ENCODE measurements around the gene SLC25A10.

SLC25A10 gene

GRCh38 chr17:81687770-81688541, 24.1 kb upstream of the SLC25A10 start:
- no peak for DNase-seq

GRCh38 chr17:81688616-81689015, 23.5 kb upstream of the SLC25A10 start:
- DNase-seq = no peak

GRCh38 chr17:81690066-81690465, 22.0 kb upstream of the SLC25A10 start:
- no peak for DNase-seq

GRCh38 chr17:81690549-81690948, 21.5 kb upstream of the SLC25A10 start:
- DNase-seq = no peak

- no peak for DNase-seq
Observed at GRCh38 chr17:81691196-81691595, 20.9 kb upstream of the SLC25A10 start.

GRCh38 chr17:81691608-81692007, 20.5 kb upstream of the SLC25A10 start:
- DNase-seq = no peak

- DNase-seq = no peak
Observed at GRCh38 chr17:81693509-81694210, 18.4 kb upstream of the SLC25A10 start.

- no peak for DNase-seq
Observed at GRCh38 chr17:81694810-81695209, 17.3 kb upstream of the SLC25A10 start.

- no peak for DNase-seq
Observed at GRCh38 chr17:81695211-81695610, 16.9 kb upstream of the SLC25A10 start.

- DNase-seq = no peak
Observed at GRCh38 chr17:81695801-81696200, 16.3 kb upstream of the SLC25A10 start.

- no peak for DNase-seq
Observed at GRCh38 chr17:81696218-81696941, 15.7 kb upstream of the SLC25A10 start.

- DNase-seq = no peak
Observed at GRCh38 chr17:81697261-81698044, 14.6 kb upstream of the SLC25A10 start.

- no peak for DNase-seq
Observed at GRCh38 chr17:81700353-81701287, 11.5 kb upstream of the SLC25A10 start.

GRCh38 chr17:81701288-81702071, 10.6 kb upstream of the SLC25A10 start:
- DNase-seq = no peak

GRCh38 chr17:81702934-81703746, 8.9 kb upstream of the SLC25A10 start, which contains the start of gene MRPL12:
Gene MRPL12 (plus strand): TSS chr17:81703367. CDS start chr17:81703502, 135 bp downstream.
- DNase-seq = peak; percentile 98

GRCh38 chr17:81703747-81704654, 8.1 kb upstream of the SLC25A10 start:
- no peak for DNase-seq

- DNase-seq = no peak
Observed at GRCh38 chr17:81705518-81706231, 6.4 kb upstream of the SLC25A10 start.

- no peak for DNase-seq
Observed at GRCh38 chr17:81706232-81706611, 5.9 kb upstream of the SLC25A10 start.
